ENCODE measurements around the gene DEFB124. TPM values are rescaled to one million over a fixed set of nuclear protein-coding genes. Genes with fewer than 3 reads are reported as not detected.
"Not testable (repeated sequence)": the region's sequence is repeated elsewhere in the genome, so short reads cannot be mapped to it uniquely, and the experiment has no call there.

DEFB124 gene
- polyA plus RNA-seq, 4 donors, result 0.12 TPM; not detected in 3

DNA sequence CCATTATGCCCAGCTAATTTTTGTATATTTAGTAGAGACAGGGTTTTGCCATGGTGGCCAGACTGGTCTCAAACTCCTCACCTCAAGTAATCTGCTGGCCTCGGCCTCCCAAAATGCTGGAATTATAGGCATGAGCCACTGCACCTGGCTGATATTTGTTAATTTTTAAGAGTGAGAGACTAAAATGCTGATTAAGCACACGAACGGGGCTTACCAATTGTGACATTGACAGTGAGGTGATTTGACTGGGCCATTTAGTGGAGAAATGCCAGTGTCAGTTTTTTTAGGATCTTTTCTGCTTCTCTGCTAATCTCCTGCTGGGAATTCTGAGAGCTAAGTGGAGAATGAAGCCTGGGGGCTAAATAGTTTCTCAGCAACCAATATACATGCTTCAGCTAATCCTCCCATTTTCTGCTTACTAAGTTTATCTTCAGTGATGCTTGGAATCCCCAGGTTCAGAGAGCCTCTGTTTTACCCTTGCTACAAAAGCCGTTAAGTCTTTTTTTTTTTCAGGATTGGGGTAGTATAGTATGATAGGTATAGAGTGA, 44.3 kb downstream of the DEFB124 start:
- no peak for DNase-seq (ENCODE audit: low read depth in 4 of 4, low spot score in 3 of 4)

DNA sequence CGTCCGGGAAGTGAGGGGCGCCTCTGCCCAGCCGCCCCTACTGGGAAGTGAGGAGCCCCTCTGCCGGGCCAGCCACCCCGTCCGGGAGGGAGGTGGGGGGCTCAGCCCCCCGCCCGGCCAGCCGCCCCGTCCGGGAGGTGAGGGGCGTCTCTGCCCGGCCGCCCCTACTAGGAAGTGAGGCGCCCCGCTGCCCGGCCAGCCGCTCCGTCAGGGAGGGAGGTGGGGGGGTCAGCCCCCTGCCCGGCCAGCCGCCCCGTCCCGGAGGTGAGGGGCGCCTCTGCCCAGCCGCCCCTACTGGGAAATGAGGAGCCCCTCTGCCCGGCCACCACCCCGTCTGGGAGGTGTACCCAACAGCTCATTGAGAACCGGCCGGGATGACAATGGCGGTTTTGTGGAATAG, 47.4 kb downstream of the DEFB124 start:
- DNase-seq (ENCODE audit: low read depth in 4 of 4, low spot score in 3 of 4), result not testable (repeated sequence)

DNA sequence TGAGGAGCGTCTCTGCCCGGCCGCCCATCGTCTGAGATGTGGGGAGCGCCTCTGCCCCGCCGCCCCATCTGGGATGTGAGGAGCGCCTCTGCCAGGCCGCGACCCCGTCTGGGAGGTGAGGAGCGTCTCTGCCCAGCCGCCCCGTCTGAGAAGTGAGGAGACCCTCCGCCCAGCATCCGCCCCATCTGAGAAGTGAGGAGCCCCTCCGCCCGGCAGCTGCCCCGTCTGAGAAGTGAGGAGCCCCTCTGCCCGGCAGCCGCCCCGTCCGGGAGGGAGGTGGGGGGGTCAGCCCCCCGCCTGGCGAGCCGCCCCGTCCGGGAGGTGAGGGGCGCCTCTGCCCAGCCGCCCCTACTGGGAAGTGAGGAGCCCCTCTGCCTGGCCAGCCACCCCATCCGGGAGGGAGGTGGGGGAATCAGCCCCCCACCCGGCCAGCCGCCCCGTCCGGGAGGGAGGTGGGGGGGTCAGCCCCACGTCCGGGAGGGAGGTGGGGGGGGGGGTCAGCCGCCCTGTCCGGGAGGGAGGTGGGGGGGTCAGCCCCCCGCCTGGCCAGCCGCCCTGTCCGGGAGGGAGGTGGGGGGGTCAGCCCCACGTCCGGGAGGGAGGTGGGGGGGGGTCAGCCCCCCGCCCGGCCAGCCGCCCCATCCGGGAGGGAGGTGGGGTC, 47.9 kb downstream of the DEFB124 start:
- not testable (repeated sequence) for DNase-seq (ENCODE audit: low read depth in 4 of 4, low spot score in 3 of 4)

DNA sequence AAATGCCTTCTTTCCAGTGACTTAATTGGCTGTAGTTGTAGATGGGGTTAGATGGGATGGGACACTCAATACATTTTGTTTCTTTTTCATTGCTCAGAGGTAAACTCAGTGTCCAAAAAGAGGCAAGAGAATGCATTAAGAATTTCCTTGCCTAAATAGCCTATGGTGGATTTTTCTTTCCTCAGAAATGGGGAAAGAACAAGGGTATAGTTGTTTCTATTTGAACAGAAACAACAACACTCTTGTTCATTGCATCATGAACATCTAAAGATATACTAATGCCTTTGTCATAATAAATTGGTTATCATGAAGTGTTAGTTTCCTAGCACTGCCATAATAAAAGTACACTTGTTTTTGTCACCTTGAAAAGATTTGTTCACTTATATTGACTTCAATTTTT, 49.1 kb downstream of the DEFB124 start:
- DNase-seq (ENCODE audit: low read depth in 4 of 4, low spot score in 3 of 4), result no peak

DNA sequence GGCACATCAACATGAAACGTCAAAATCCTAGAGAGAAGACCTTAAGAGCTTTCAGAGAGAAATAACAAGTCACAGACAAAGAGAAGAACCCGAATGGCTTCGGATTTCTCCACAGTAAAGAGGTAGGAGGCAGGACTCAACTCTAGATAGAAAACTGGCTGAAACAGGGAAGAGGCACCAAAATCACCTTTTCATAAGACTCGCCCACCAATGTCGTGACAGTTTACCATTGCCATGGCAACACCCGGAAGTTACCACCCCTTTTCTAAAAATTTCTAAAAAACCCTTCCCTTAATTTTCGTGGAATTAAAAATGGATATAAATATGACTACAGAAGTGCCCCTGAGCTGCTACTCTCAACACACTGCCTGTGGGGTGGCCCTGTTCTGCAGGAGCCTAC, 56.6 kb downstream of the DEFB124 start:
- DNase-seq (ENCODE audit: low read depth in 4 of 4, low spot score in 3 of 4), result no peak

- DNase-seq (ENCODE audit: low read depth in 4 of 4, low spot score in 3 of 4), result no peak
These were observed 59.3 kb downstream of the DEFB124 start for GRCh38 chr20:31415653-31416052.

Other genes starting within 250 kb of the DEFB124 start
- not detected for gene DEFB115, start 217.5 kb downstream of the DEFB124 start, polyA plus RNA-seq (ENCODE audit: insufficient read length in 4 of 4)
- gene DEFB116, start 166.5 kb downstream of the DEFB124 start, polyA plus RNA-seq (ENCODE audit: insufficient read length in 4 of 4), result not detected
- gene DEFB118, start 106.5 kb downstream of the DEFB124 start, polyA plus RNA-seq (ENCODE audit: insufficient read length in 4 of 4), result not detected
- gene DEFB119, start 84.5 kb downstream of the DEFB124 start, polyA plus RNA-seq (ENCODE audit: insufficient read length in 4 of 4), result not detected
- not detected for gene DEFB121, start 68.9 kb downstream of the DEFB124 start, polyA plus RNA-seq (ENCODE audit: insufficient read length in 4 of 4)
- not detected for gene DEFB123, start 34.5 kb downstream of the DEFB124 start, polyA plus RNA-seq (ENCODE audit: insufficient read length in 4 of 4)
- gene REM1, start 161 bp upstream of the DEFB124 start, polyA plus RNA-seq (ENCODE audit: insufficient read length in 4 of 4), result under 1 TPM; 0.61 to 0.95 (median 0.78) TPM
- gene HM13, start 39.3 kb upstream of the DEFB124 start, polyA plus RNA-seq (ENCODE audit: insufficient read length in 4 of 4), result 100 to 1,000 TPM; 127 to 152 (median 141) TPM
- gene ID1, start 130.2 kb upstream of the DEFB124 start, polyA plus RNA-seq (ENCODE audit: insufficient read length in 4 of 4), result 100 to 1,000 TPM; 166 to 231 (median 190) TPM
- gene COX4I2, start 162.8 kb upstream of the DEFB124 start, polyA plus RNA-seq (ENCODE audit: insufficient read length in 4 of 4), result 1 to 10 TPM; 1.8 to 3.2 (median 2.2) TPM
- 10 to 100 TPM; 75.2 to 87.9 (median 85.4) TPM for gene BCL2L1, start 247.7 kb upstream of the DEFB124 start, polyA plus RNA-seq (ENCODE audit: insufficient read length in 4 of 4)

Data from right renal pelvis (tissue), 4 donors.